Suprapubic skin (tissue), 4 donors: ENCODE data around the gene DEGS2.

Experiments
- EP300 ChIP-seq: sonication (generic); formaldehyde crosslinking; IDR thresholded peaks from one replicate; pipeline ENCODE4 v1.6.1; 2017; ENCODE audit warnings: antibody characterized with exemption
- POLR2A ChIP-seq, 2 donors: fragments of 450-650 bp; IDR thresholded peaks; one replicate each; pipeline ENCODE4 v1.6.1; 2017; ENCODE audit warnings: antibody characterized with exemption in 2 of 2, mild to moderate bottlenecking in 2 of 2, moderate library complexity in 2 of 2
- POLR2AphosphoS5 ChIP-seq, 3 donors: sonication (generic); formaldehyde crosslinking; IDR thresholded peaks; one replicate each; pipeline ENCODE4 v1.6.1; 2017; ENCODE audit warnings: antibody characterized with exemption in 3 of 3
- TF ChIP-seq, protein P1 (sequence below), 2 donors: fragments of 200-600 bp in 1 of 2; fragments of 450-650 bp in 1 of 2; sonication (generic) in 1 of 2; IDR thresholded peaks; one replicate each; pipeline ENCODE4 v1.5.1; 2016 to 2019; ENCODE audit warnings: antibody characterized with exemption in 2 of 2, mild to moderate bottlenecking in 1 of 2, moderate library complexity in 1 of 2

DNA sequence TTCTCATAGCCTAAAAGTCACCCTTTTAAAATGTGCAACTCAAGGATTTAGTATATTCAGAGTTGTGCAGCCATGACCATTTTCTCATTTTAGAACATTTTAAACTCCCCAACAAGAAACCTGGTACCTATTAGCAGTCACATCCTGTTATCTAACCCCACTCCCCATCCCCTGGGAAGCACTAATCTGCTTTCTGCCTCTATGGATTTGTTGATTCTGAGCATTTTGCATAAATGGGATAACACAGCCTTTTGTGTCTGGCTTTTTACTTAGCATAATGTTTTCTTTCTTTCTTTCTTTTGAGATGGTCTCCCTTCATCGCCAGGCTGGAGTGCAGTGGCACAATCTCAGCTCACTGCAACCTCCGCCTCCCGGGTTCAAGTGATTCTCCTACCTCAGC lies 40.9 kb upstream of the DEGS2 start:
- TF ChIP-seq POLR2A (IDR thresholded peaks at IDR 0.05) (no peak), POLR2AphosphoS5 (IDR thresholded peaks at IDR 0.05) (no peak), EP300 (no peak)
- TF ChIP-seq, protein P1, sequence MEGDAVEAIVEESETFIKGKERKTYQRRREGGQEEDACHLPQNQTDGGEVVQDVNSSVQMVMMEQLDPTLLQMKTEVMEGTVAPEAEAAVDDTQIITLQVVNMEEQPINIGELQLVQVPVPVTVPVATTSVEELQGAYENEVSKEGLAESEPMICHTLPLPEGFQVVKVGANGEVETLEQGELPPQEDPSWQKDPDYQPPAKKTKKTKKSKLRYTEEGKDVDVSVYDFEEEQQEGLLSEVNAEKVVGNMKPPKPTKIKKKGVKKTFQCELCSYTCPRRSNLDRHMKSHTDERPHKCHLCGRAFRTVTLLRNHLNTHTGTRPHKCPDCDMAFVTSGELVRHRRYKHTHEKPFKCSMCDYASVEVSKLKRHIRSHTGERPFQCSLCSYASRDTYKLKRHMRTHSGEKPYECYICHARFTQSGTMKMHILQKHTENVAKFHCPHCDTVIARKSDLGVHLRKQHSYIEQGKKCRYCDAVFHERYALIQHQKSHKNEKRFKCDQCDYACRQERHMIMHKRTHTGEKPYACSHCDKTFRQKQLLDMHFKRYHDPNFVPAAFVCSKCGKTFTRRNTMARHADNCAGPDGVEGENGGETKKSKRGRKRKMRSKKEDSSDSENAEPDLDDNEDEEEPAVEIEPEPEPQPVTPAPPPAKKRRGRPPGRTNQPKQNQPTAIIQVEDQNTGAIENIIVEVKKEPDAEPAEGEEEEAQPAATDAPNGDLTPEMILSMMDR (IDR thresholded peaks at IDR 0.05), result no peak
